ENCODE results near the gene MICU1.

- TF ChIP-seq CTCF (conservative IDR thresholded peaks at IDR 0.05) (no peak), EZH2 (IDR thresholded peaks at IDR 0.05; ENCODE audit: low read depth) (no peak)
Measured at GRCh38 chr10:72356115-72356514, 269.8 kb downstream of the MICU1 start.

All from PC-9 (cell line).